GM12875 (cell line): Measurements from ENCODE around the gene TTLL7.

Experiments
- H3K4me3 ChIP-seq: one replicate; pipeline ENCODE4 v1.5.1; 2011; ENCODE audit warnings: low read depth, low read length, control low read depth
- TF ChIP-seq, protein P1 (sequence below): IDR thresholded peaks from 2 replicates; pipeline ENCODE4 v1.5.1; 2011; ENCODE audit warnings: low read depth, mild to moderate bottlenecking, control low read depth, inconsistent platforms, low read length, moderate library complexity, borderline replicate concordance; ENCODE audit not compliant: insufficient read depth

Gene TTLL7, protein sequence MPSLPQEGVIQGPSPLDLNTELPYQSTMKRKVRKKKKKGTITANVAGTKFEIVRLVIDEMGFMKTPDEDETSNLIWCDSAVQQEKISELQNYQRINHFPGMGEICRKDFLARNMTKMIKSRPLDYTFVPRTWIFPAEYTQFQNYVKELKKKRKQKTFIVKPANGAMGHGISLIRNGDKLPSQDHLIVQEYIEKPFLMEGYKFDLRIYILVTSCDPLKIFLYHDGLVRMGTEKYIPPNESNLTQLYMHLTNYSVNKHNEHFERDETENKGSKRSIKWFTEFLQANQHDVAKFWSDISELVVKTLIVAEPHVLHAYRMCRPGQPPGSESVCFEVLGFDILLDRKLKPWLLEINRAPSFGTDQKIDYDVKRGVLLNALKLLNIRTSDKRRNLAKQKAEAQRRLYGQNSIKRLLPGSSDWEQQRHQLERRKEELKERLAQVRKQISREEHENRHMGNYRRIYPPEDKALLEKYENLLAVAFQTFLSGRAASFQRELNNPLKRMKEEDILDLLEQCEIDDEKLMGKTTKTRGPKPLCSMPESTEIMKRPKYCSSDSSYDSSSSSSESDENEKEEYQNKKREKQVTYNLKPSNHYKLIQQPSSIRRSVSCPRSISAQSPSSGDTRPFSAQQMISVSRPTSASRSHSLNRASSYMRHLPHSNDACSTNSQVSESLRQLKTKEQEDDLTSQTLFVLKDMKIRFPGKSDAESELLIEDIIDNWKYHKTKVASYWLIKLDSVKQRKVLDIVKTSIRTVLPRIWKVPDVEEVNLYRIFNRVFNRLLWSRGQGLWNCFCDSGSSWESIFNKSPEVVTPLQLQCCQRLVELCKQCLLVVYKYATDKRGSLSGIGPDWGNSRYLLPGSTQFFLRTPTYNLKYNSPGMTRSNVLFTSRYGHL

DNA sequence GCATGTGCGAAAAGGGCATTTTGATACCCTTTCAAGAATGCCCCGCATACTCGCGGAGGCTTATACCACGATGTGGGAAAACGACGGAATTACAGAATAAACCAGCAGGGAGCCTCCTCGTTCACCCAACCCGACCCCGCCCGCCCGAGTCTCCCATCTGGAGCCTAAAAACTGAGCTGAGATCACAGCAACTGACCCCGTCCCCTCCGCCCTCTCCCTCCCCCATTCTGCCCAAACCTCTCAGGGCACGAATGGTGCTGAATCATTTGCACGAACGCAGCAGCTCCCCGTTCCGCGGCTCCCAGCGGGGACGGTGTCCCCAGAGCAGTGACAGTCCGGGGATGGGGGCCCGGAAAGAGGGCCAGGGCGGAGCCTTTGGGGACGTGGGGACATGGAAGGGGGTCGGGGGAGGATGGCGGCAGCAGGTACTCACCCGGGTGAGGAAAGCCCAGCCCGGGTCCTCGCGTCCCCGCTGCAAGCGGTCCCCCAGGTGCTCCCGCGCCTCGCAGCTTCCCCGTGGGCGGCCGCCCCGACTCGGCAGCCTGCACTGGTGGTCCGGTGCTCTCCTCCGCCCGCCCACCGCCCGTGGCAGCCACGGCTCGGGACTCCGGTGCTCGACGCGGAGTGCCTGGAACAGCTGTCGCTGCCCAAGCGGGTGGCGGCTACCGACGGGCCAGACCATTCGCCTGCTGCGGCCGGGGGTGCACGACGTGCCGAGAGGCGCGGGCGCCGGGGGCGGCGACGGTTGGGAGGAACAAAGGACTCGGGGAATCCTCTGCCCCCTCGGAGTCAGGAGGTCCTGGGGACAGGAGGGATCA lies at the start of gene TTLL7:
TTLL7 (minus strand) TSS at position 635 of the 818 bp plus-strand sequence. CDS start 46,921 bp downstream, outside the sequence.
- H3K4me3 ChIP-seq: peak within 1 kb of the TSS; percentile 68

DNA sequence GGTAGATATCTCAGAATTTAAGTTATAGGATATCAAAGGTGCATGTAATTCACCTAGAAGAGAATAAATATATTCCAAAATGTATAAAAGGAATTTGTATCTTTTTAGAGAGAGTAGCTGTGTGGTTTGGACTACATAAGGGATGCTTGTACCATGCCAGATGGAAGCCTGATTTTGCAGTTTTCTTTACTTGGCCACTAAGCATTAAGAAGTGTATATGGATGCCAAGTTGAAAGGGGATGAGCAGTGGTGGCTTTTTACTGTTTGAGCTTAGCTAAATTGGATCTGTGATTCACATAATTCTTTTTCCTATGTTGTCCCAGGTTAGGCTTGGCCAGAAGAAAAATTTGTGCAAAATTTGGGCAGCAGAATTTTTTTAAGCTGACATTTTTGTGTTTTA lies 43.5 kb upstream of the TTLL7 start:
- H3K4me3 ChIP-seq: no peak overlapping the region
- TF ChIP-seq, protein P1, sequence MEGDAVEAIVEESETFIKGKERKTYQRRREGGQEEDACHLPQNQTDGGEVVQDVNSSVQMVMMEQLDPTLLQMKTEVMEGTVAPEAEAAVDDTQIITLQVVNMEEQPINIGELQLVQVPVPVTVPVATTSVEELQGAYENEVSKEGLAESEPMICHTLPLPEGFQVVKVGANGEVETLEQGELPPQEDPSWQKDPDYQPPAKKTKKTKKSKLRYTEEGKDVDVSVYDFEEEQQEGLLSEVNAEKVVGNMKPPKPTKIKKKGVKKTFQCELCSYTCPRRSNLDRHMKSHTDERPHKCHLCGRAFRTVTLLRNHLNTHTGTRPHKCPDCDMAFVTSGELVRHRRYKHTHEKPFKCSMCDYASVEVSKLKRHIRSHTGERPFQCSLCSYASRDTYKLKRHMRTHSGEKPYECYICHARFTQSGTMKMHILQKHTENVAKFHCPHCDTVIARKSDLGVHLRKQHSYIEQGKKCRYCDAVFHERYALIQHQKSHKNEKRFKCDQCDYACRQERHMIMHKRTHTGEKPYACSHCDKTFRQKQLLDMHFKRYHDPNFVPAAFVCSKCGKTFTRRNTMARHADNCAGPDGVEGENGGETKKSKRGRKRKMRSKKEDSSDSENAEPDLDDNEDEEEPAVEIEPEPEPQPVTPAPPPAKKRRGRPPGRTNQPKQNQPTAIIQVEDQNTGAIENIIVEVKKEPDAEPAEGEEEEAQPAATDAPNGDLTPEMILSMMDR: no peak

More for the DNA sequence above, at the start of gene TTLL7:
- TF ChIP-seq, protein P1: no peak

DNA sequence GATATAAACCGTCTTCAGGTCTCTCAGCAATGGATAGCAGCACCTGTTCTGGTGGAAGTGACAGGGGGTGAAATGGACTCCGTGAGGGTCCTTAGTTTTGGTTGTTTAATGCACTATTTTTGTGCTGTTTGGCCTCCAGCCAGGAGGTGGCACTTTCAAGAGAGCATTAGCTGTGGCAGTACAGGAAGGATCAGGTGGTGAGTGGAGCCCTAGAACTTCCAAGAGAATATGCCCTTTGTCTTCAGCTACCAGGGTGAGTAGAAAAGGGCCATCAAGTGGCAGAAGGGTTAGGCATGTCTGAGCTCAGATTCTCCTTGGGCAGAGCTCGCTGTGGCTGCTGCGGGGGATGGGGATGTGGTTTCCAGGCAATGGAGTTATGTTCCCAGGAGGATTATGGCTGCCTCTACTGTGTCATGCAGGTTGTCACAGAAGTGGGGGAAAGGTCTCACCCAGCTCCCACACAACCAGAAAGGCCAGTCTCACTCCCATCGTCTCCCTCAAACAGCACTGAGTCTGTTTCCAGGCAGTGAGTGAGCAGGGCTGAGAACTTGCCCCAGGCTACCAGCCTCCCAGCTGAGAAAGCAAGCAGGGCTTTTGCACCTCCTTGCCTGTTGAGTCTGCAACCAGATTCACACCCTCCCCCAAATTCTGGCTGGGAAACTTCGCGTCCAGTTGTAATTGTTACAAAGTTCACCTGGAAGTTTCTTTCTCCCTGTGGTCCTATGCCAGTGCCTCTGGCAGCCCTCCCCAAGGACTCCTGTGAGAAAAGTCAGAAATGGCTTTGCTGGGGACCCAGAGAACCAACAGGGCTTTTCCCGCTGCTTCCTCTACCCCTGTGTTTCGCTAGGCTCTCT lies 39.1 kb upstream of the TTLL7 start:
- H3K4me3 ChIP-seq: no peak overlapping the region

DNA sequence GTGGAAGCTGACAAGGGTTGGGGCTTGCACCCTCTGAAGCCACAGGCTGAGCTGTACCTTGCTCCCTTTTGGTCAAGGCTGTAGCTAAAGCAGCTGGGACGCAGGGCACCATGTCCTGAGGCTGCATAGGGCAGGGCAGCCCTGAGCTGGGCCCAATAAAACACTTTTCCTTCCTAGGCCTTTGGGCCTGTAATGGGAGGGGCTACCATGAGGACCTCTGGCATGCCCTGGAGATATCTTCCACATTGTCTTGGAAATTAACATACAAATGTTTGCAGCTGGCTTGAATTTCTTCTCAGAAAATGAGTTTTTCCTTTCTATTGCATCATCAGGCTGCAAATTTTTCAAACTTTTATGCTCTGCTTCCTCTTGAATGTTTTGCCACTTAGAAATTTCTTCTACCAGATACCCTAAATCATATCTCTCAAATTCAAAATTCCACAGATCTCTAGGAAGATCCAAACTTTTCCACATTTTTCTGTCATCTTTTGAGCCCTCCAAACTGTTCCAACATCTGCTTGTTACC lies 32.9 kb upstream of the TTLL7 start:
- no peak overlapping the region for H3K4me3 ChIP-seq
- TF ChIP-seq, protein P1: no peak

More for the DNA sequence above, 39.1 kb upstream of the TTLL7 start:
- TF ChIP-seq, protein P1: no peak

DNA sequence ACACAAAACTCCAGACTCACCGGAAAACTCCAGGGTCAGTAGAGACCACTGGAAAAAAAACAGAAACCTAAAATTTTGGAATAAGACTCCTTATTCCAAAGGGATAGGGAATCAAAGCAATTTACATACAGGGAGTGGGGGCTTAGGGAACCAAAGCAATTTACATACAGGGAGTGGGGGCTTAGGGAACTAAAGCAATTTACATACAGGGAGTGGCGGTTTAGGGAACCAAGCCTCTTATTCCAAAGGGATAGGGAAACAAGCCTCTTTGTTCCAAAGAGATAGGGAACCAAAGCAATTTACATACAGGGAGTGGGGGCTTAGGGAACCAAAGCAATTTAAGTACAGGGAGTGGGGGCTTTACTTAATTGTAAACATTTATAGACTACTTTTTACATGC lies 28.4 kb upstream of the TTLL7 start:
- TF ChIP-seq, protein P1: no peak
- no peak overlapping the region for H3K4me3 ChIP-seq

DNA sequence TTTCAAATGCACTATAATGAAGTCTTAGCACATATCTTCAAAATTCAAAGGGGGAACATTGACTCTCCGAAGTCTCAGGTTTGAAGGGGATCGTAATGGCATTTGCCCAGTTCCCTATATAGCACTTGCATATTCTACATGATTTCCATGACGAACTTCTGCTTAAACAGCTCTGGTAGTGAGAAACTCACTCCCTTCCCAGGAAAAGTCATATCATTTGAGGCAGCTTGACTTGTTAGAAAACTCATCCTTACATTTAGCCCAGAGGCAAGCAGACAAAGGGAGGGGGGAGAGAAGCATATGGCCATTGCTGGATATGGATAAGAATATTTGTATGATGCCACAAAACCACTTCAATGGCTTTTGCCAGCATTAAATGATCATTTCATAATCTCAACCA lies 27.0 kb upstream of the TTLL7 start:
- H3K4me3 ChIP-seq: no peak overlapping the region
- TF ChIP-seq, protein P1: no peak
